GM19324 (cell line): Measurements from ENCODE around the gene LEP.
"Not testable (repeated sequence)": the region's sequence is repeated elsewhere in the genome, so short reads cannot be mapped to it uniquely, and the experiment has no call there.

ENCODE experiments used
- ATAC-seq: cut with Tn5 transposase; IDR thresholded peaks from one replicate; pipeline ENCODE4 v1.9.1; 2021; ENCODE audit warnings: mild to moderate bottlenecking, moderate library complexity; ENCODE audit not compliant: unreplicated experiment, low FRiP score

The LEP gene

DNA sequence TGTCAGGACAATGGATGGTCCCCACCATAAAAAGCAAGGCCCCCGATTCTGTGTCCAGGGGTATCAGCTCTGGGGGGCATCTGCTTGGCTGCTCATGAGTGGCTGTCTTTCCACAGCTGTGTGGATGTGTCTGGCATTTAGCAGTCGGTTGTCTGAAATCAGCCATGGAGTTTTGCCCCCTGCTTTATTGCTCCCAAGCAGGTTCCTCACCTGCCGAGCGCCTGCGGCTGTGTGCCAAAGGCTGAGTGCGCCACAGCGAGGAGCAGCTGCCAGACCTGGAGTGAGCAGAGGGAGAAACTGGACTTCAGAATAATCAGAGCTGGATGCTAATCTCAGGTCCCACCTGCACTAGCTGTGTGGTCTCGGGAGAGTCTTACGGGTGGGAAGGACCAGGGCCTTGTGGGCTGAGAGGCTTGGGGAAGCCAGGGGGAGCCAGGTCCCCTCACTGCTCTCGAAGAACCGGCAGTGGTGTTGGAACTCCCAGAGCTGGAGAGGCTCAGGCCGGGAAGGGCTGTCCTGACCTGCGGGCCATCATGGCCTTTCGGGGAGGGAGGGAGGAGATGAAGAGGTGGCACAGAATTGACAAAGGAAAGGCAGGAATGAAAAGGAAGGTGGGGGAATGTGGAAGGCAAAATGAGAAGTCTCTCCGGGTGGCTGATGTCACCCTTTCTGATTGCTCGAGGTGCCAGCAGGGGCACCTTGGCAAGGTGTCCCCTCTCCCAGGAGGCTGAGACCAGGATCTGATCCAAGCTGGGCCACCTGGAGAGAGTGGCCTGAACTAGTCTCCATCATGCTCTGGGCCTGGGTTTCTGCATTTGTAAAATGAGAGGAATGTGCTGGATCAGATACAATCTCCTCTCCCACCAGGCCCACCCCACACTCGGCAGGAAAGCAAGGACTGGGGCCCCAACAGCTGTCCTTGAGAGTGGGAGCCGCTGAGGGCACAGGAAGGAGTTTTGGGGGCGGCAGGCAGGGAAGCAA is 30.2 kb upstream of the LEP start:
- no peak for ATAC-seq

DNA sequence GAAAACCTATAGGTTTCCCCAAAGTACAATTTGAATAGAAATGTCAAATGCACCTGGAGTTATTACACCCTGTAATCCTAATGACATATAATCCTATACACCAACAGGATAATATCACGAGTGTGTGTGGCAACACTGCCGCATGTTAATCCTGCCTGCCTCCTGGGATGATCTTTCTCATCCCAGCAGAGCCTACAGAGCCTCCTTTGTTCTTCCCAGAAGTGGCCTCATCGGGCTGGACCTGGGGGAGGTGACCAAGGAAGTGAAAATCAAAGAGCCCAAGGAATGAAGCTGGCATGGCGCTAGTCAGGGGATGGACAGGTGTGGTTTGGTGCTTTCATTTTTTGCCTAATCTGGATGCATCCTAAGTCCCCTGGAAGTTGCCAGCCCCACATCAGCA is 29.5 kb upstream of the LEP start:
- no peak for ATAC-seq

DNA sequence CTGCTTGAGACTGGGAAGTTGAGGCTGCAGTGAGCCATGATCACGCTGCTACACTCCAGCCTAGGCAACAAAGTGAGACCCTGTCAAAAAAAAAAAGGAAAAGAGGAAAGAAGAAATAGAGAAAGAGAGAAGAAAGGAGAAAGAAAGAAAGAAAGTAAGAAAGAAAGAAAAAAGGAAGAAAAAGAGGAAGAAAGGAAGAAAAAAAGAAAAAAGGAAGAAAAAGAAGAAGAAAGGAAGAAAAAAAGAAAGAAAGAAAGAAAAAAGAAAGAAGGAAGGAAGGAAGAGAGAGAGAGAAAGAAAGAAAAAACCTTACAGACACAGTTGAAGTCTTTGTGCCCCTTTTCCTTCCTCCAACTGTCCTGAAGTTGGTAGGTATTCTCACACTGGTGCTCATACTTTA is 26.6 kb upstream of the LEP start:
- no peak for ATAC-seq

DNA sequence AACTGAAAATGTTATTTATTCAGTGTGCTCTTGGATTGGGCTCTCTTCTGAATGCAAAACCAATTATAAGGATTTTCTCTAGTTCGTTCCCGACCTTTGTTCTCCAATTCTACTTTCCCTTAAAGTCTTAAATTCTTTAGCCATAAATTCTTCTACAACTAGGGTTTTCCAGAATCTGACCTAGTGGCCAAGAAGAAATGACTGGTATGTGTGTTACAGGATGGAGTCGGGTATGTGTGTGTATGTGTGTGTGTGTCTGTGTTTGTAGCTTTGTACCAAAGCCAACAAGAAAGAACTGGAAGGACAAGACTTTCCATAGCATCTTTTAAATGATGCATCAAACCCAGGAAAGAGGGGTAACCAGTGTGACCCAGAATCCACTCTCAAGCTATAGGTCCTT is 25.8 kb upstream of the LEP start:
- ATAC-seq: no peak

DNA sequence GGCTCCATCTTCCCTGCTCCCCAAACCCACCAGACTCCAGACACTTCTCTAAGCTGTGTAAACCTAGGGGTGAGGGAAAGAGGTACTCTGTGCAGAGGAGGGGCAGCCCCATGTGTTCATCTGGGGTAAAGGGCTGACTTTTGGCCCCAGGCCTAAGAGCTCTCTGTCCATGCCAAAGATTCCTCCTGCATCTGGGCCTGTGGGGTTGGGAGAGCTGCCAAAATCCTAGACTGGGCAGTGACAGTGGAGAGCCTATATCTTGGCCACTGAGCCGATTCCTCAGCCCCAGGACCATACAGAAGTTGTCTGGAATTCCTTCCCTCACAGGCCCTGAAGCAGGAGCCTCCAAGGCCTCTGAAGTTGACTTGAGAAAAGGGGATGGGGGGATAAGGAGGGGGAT is 25.3 kb upstream of the LEP start:
- ATAC-seq: no peak

DNA sequence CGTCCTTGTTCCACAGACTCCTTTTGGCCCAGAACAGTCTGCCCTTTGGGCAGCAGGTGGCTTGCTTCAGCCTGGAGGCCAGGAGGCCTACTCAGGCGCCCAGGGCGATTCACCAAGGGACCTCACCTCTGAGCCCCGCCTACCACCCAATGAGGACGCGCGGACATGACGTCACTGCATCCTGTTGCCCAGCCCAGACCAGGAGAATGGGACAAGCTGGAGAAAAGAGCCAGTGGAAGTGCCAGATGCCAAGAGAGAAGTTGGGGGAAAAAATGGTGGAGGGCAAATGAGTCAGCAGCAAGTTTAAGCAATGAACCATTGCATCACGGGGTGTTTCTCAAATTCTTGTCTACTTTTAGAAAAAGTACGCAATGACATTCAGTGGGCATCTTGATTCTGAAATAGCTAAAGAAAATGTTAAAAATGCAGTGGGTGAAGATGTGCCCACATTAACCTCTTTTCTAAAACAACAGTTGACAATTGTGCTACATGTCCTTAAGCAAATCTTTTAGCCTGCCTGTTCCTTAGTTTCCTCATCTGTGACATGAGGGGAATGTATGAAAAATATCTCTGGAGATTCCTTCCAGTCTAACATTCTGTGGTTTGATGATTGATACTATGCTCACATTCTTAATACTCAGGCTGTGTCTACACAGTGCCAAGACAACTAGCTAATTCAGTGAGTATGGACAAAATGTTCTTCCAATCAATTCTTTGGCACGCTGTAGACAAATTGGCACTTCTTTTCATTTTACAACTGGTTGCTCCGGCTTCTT is 23.9 kb upstream of the LEP start:
- ATAC-seq: no peak

DNA sequence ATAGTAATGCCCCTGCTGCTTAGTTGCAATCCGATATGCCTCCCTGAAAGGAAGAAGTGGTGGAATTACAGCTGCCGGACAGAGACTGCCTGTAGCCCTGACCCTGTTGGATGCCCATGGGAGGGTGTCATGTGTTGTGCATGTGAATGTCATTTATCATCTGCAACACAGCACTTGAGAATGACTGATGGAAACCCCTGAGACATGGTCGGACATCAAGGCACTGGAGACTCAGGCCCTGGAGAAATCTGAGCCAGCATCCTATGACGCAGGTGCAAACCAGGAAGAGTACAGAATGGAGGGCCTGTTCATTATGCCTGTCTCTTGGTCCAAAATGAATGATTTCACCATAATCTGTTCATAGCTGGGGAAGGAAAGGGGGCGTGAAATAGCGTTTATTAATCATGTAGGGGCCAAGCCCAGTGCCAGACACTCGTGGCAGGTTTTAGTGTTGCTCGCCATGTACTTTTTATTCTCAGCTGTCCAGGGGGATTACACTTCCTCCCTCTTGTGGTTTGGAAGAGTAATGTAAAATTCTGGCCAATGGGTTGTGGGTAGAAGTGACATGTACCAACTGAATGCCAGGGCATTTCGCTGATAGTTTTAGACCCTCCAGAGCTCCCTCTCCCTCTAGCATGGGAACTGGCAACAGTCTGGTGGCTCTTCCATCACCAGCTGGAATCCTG is 23.0 kb upstream of the LEP start:
- no peak for ATAC-seq

DNA sequence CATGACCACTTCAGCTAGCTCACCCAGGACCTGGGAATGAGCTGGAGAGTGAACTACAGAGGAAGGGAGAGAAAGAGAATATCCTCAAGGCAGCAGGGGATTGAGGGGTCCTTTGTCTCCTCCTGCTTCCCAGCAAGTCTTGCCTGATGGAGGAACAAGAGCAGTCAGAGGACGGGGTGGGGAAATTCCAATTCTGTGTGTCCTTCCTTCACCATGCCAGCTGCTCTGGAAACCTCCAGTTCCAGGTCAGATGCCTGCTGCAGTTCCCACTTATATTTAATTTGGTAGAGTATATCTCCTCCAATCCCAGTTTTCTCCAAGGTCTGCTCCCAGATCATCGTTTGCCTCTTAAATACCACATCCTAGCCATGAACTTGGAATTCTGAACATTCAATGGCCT is 21.4 kb upstream of the LEP start:
- ATAC-seq: no peak

DNA sequence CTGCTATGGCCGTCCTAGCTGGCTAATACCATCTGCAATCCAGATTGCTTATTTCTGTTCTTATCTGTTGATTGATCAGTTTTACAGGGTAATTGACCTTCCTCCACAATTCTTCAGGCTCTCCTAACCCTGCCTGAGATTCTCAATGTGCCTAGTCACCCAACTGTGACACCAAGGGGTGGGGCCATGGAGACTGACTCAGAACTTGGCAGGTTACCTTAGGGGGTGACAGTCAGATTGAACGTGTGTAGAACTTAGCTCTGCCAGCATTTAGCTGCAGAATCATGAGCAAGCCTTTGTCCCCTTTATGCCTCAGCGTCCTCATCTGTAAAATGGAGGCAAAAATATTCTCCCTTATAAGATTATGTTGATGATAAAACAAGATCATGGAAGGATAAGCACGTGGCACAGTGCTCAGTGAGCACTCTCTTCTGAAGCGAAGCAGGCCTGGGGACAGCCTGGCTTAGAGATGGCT is 19.1 kb upstream of the LEP start:
- no peak for ATAC-seq

DNA sequence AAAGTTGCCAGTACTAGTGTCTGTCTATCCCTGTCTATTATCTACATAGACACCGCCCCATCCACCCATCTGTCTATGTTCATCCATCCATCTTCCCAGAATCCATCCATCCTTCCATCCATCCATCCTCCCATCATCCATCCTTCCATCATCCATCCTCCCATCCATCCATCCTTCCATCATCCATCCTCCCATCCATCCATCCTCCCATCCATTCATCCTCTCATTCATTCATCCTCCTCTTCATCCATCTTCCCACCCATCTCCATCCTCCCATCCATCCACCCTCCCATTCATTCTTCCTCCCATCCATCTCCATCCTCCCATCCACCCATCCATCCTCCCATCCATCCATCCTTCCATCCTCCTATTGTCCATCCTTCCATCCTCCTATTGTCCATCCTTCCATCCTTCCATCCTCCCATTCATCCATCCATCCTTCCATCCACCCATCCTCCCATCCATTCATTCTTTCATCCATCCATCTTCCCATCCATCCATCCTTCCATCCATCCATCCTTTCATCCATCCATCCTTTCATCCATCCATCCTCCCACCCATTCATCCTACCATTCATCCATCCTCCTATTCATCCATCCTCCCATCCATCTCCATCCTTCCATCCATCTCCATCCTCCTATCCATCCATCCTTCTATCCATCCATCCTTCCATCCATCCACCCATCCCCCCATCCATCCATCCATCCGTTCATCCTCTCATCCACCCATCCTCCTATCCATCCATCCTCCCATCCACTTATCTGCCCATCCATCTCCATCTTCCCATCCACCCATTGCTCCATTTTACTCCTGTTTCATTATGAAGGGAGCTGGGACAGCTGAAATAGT is 14.7 kb upstream of the LEP start:
- ATAC-seq: no peak

DNA sequence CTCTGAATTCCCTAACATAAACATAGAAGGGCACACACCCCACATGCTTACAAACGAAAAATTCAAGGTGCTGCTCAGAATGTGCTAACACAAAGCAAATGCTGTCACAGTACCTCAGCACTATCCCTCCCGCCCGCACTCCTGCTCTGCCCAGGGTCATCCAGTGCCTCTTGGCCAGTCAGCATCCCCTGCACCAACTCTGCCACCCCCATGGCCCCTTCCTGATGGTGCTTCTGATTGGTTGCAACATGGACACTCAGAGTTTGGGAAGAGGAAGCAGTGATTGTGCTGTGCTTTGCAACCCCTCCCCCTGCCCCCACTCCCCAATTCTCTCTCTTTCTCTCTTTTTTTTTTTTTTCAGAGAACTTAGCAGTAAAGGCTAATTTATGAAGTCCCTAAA is 13.8 kb upstream of the LEP start:
- no peak for ATAC-seq

DNA sequence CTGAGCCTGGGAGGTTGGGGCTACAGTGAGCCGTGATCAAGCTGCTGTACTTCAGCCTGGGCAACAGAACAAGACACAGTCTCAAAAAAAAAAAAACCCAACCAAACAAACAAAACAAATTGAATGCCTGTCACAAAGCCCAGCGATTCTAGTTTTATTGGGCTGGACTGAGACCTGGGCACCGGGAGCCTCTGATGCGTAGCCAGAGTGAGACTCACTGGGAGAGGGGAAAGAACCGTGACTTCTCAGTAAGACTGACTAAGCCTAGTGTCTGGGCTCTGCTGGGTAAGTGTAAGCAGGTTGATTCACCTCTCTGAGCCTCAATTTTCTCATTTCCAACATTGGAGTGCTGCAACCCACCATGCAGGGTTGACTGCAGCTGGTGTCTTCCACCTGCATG is 10.1 kb upstream of the LEP start:
- no peak for ATAC-seq

DNA sequence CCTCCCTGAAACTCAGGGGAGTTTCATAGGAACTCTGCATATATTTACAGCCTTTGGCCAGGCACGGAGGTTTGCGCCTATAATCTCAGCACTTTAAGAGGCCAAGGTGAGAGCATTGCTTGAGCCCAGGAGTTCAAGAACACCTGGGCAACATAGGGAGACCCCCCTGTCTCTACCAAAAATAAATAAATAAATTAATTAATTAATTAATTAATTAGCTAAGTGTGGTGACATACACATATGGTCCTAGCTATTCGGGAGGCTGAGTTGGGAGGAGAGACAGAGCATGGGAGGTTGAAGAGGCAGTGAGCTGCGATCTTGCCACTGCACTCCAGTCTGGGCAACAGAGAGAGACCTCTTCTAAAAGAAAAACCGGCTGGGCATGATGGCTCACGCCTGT is 9.4 kb upstream of the LEP start:
- ATAC-seq: no peak

DNA sequence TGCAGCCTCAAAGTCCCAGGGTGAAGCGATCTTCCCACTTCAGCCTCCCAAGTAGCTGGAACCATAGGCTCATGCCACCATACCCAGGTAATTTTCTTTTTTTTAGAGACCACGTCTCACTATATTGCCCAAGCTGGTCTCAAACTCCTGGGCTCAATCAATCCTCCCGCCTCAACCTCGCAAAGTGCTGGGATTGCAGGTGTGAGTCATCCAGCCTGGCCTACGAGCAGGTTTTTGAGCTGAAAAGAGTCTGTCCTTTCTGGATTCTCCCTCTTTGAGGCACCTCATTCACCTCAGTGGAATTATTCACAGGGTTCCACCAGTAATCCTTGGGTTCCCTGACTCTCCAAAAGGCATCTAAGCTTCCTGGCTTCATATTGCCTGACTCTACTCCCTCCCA is 7.6 kb upstream of the LEP start:
- no peak for ATAC-seq

DNA sequence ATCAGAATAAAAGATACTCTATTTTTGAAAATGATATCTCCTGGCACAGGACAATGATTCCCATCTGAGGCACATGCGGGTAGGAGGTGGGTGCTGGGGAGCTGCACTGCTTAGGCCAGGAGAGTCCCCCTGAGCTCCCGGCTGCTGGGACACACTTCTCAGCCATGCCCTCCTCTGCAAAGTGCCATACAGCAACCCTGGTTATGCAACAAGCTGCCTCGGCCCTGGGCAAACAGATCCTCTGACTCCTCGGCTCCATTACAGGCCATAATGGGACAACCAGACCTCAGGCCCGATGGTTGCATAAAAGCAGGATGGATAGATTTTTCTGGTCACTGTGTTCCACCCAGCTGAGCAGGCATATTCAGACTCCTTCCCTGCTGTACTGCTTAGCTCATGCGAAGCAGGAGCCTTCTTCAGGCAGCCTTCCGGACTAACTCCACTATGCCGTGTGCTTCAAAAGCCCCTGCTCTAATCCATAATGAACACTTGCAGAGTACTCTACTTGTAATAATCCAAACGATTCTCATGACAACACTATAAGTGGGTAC is 6.5 kb upstream of the LEP start:
- ATAC-seq: no peak

DNA sequence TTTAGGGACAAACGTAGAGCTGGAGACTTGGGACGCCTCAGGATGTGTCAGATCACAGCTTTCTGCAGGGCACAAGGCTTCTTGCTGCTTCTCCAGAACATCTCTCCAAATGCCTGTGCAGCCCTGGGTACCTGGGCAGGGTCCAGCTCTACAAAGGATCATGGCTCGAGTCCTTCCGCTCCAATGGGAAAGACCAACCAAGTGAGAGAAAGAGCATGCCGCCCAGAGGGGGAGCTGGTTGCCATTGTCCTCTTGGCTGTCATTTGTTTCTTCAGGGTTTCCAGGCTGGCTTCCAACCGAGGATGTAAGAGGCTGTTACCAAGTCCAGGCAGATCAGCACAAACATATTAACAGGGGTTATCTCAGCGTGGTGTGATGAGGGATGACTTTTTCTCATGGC is 5.6 kb upstream of the LEP start:
- no peak for ATAC-seq

DNA sequence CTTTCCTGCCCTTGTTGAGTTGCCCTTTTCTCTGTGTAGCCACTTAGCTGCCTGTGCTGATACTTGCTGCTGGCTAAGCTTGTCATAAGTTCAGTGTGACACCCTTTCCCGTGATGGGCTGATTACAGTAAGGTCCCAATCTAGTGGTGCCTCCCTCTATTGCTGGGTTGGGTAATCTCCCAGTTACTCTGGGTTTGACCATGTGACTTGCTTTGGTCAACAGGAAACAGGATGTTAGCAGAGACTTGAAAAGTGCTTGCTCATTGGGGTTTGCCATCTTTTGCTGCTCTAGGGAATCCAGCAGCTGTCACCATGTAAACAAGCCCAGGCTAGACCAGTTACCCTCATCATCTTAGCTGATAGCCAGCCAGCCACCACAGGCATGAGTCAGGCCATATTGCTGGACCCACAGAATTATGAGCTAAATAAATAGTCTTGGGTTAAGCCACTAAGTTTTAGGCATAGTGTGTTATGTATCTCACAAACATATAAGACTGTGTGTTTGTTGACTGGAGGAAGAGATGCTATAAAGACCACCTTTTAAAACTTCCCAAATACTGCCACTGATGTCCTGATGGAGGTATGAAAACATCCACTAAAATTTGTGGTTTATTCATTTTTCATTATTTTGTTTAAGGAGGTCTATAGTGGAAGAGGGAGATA is 4.0 kb upstream of the LEP start:
- no peak for ATAC-seq

DNA sequence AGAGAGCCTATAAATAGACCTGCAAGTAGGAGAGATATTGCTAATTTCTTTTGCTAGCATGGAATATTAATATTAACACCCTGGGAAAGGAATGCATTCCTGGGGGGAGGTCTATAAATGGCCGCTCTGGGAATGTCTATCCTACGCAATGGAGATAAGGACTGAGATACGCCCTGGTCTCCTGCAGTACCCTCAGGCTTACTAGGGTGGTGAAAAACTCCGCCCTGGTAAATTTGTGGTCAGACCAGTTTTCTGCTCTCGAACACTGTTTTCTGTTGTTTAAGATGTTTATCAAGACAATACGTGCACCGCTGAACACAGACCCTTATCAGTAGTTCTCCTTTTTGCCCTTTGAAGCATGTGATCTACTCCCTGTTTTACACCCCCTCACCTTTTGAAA is 1.9 kb upstream of the LEP start:
- ATAC-seq: not testable (repeated sequence)

DNA sequence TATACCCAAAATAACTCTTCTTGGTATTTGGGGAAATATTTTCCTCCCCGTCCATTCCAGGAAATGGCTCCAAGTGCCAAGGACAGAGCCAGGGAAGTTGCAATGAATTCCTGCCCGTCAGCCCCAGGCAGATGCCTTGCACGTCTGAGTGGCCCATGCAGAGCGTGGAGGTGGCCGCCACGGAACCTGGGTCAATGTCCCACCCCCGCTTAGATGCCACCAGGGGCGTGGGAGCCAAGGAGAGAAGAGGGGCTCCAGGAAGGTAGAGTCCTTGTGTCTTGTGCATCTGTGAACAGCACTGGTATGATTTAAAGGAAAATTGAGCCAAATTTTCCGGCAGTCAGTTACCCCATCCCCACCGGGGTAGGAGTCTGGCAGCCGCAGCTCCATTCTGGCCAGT is 1.6 kb downstream of the LEP start:
- no peak for ATAC-seq
